Measurements from ENCODE around the gene GABRP. TPM values are rescaled to one million over a fixed set of nuclear protein-coding genes. Genes with fewer than 3 reads are reported as not detected.
A peak's percentile ranks its signal among the peaks of the same experiment; 100 is the strongest.

The GABRP gene
- total and polyA plus RNA-seq, 2 experiments from 2014 or later, result 3.6 to 6.3 TPM

- TF ChIP-seq, protein P1, sequence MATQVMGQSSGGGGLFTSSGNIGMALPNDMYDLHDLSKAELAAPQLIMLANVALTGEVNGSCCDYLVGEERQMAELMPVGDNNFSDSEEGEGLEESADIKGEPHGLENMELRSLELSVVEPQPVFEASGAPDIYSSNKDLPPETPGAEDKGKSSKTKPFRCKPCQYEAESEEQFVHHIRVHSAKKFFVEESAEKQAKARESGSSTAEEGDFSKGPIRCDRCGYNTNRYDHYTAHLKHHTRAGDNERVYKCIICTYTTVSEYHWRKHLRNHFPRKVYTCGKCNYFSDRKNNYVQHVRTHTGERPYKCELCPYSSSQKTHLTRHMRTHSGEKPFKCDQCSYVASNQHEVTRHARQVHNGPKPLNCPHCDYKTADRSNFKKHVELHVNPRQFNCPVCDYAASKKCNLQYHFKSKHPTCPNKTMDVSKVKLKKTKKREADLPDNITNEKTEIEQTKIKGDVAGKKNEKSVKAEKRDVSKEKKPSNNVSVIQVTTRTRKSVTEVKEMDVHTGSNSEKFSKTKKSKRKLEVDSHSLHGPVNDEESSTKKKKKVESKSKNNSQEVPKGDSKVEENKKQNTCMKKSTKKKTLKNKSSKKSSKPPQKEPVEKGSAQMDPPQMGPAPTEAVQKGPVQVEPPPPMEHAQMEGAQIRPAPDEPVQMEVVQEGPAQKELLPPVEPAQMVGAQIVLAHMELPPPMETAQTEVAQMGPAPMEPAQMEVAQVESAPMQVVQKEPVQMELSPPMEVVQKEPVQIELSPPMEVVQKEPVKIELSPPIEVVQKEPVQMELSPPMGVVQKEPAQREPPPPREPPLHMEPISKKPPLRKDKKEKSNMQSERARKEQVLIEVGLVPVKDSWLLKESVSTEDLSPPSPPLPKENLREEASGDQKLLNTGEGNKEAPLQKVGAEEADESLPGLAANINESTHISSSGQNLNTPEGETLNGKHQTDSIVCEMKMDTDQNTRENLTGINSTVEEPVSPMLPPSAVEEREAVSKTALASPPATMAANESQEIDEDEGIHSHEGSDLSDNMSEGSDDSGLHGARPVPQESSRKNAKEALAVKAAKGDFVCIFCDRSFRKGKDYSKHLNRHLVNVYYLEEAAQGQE (IDR thresholded peaks at IDR 0.05; ENCODE audit: unreplicated experiment), result no peak
- no peak for TF ChIP-seq ZNF331 (CRISPR knock-in tag; IDR thresholded peaks at IDR 0.05; ENCODE audit: low read depth)
- no peak for TF ChIP-seq POLR2AphosphoS5 (IDR thresholded peaks at IDR 0.05; ENCODE audit: low read depth)
- no peak for TF ChIP-seq EZH2 (IDR thresholded peaks at IDR 0.05; ENCODE audit: low read depth, unreplicated experiment)
- TF ChIP-seq ZNF114 (CRISPR knock-in tag; IDR thresholded peaks at IDR 0.05), result no peak
These were observed 22.1 kb downstream of the GABRP start (continued) for GRCh38 chr5:170805666-170806065.

GRCh38 chr5:170809551-170809950 is 26.0 kb downstream of the GABRP start:
- DNase-seq (ENCODE audit: low spot score) (peak; percentile 73), ATAC-seq (peak; percentile 97)
- Histone ChIP-seq H4K20me1 (replicated peaks; ENCODE audit: insufficient read depth) (no peaks in the 10 kb centered on the region), H3K79me2 (replicated peaks; ENCODE audit: insufficient read depth) (no peaks in the 10 kb centered on the region), H2AFZ (no peak overlapping the region), H3K36me3 (ENCODE audit: insufficient read depth) (no peaks in the 10 kb centered on the region), H3K4me1 (ENCODE audit: insufficient read depth) (peaks cover 18% of the 10 kb centered on the region; the same call in 1 of the 2 replicates), H3K4me2 (no peak overlapping the region), H3K9me2 (ENCODE audit: insufficient read depth) (no peaks in the 10 kb centered on the region; the same call in 1 of the 2 replicates), H3K4me3 (no peak overlapping the region), H3K27ac (ENCODE audit: low read depth) (no peak overlapping the region), H3F3A (replicated peaks; ENCODE audit: low read depth) (no peaks in the 10 kb centered on the region), H3K27me3 (ENCODE audit: insufficient read depth) (no peaks in the 10 kb centered on the region)
- Mint-ChIP-seq H3K36me3 (ENCODE audit: low read depth) (no peaks in the 10 kb centered on the region), H3K27me3 (ENCODE audit: insufficient read depth, low read depth, poor library complexity) (peaks cover under 1% of the 10 kb centered on the region), H3K9me3 (no peaks in the 10 kb centered on the region), H3K4me3 (no peak overlapping the region), H3K27ac (no peak overlapping the region), H3K4me1 (peaks cover 9% of the 10 kb centered on the region; the same call in 2 of the 3 replicates)
- TF ChIP-seq, protein P1 (IDR thresholded peaks at IDR 0.05; ENCODE audit: unreplicated experiment), result no peak
- TF ChIP-seq ZNF114 (CRISPR knock-in tag; IDR thresholded peaks at IDR 0.05), result no peak
- TF ChIP-seq, protein P2, sequence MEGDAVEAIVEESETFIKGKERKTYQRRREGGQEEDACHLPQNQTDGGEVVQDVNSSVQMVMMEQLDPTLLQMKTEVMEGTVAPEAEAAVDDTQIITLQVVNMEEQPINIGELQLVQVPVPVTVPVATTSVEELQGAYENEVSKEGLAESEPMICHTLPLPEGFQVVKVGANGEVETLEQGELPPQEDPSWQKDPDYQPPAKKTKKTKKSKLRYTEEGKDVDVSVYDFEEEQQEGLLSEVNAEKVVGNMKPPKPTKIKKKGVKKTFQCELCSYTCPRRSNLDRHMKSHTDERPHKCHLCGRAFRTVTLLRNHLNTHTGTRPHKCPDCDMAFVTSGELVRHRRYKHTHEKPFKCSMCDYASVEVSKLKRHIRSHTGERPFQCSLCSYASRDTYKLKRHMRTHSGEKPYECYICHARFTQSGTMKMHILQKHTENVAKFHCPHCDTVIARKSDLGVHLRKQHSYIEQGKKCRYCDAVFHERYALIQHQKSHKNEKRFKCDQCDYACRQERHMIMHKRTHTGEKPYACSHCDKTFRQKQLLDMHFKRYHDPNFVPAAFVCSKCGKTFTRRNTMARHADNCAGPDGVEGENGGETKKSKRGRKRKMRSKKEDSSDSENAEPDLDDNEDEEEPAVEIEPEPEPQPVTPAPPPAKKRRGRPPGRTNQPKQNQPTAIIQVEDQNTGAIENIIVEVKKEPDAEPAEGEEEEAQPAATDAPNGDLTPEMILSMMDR (conservative IDR thresholded peaks at IDR 0.05; ENCODE audit: low read depth in 2 of 2), result peak; percentile 50 to 85

Measured in GM23338 (cell line).